NCI-H1694 (cell line): ENCODE data around the gene RGS7.

Experiments used
- DNase-seq: peaks from one replicate; lab custom pipeline; 2025; lab: John Stamatoyannopoulos, UW

Gene RGS7

DNA sequence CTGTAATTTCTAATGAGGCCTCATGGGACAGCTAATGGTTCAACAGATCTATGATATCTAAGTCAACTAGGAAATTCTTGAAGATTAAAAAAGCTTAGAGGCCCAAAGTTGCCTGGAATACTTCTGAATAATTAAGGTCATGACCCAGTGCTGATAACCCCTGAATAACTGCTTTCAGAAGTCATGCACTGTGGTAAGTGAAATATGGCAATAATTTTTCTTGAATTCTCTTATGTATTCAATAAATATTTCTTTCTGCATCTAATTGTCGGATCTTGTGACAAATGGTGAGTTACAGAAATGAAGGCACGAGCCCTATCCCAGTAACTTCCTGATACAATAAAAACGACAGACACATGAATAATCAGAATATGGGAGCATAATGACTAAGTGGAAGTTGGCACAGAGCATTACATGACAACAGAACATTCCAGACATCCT, 525.8 kb downstream of the RGS7 start:
- no peak for DNase-seq

DNA sequence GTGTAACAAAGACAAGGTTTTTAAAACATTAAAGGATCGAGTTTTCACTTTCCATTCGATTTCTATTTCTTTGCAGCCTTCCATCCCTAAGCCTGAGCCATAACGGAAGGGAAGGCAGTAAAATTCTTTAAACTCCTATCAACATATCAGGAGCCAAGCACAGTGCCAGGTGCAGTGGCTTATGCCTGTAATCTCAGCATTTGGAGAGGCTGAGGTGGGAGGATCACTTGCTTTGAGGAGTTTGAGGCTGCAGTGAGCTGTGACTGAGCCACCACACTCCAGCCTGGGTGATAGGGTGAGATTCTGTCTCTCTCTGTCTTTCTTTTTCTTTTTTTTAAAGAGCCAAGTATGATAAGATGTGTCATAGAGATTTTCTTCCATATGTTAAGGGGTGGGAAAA, 527.5 kb downstream of the RGS7 start:
- DNase-seq = no peak

DNA sequence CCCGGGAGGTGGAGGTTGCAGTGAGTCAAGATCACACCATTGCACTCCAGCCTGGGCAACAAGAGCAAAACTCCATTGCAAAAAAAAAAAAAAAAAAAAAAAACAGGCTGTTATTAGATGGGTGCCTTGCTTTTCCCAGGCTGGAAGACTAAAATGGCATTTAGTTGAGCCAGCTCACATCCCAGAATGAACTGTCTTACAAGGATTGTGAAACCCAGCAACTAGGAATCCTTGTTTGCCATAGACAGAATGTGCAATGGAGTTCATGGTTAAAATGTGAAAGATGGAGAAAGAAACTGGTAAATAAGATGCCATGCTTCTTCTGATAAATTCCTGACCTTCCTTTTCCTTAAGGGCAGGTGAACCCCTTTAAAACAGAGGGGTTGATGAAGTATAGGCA, 529.2 kb downstream of the RGS7 start:
- no peak for DNase-seq

GRCh38 chr1:240824238-240824637, 532.8 kb downstream of the RGS7 start:
- DNase-seq = no peak

GRCh38 chr1:240823357-240823756, 533.6 kb downstream of the RGS7 start:
- no peak for DNase-seq

GRCh38 chr1:240821925-240822324, 535.1 kb downstream of the RGS7 start:
- DNase-seq = no peak

DNA sequence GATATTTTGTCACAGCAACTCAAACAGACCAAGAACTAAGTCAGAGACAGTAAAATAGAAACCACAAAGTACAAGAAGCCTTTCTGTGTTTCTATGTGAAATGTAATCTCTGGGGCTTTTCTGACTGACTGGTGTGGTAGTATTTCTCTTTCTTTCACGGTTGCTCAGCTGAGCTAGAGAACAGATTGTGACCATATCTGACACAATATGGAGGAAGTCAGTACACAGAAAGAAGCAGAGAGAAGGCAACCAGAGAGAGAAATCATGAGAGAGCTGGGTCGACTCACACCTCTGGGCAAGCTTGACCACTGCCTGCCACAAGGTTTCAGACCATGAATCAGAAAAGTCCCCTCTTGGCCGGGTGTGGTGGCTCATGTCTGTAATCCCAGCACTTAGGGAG, 536.2 kb downstream of the RGS7 start:
- no peak for DNase-seq

- no peak for DNase-seq
Measured at GRCh38 chr1:240816472-240816871, 540.5 kb downstream of the RGS7 start.

DNA sequence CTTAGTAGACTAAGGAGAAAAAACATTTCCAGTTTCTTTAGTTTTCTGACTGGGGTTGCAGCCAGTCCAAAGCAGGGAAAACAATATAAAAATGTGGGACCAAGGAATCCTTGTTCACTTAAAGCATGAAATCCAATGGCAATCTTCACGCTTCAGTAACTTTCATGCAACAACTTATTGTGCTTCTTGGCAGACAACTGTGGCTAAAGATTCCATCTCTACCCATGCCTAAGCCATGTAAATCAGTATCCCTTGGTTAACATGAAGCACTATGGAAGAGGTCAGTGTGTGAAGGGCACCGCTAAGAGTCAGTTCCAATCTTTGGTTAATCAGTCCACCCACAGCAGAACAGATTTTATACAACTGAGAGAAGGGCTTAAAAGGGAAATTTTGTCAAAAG, 543.3 kb downstream of the RGS7 start:
- no peak for DNase-seq

DNA sequence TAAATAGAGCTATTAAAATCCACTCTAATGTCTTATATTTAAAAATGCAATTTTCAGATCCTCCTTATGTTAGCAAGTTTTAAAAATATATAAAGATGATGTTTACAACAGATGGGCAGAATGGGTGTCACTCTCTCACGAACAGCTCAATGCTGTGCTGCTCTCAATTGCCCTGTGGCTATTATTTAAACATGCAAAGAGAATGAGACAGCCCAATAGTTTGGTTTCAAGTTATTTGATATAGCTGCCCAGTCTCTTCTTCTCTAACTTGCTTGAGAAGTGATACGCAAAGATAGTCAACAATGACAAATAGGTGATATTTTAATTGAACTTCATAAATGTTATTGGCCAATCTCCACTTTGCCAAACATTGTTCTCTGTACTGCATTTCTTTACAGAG, 545.7 kb downstream of the RGS7 start:
- no peak for DNase-seq

GRCh38 chr1:240808381-240808780, 548.6 kb downstream of the RGS7 start:
- no peak for DNase-seq

DNA sequence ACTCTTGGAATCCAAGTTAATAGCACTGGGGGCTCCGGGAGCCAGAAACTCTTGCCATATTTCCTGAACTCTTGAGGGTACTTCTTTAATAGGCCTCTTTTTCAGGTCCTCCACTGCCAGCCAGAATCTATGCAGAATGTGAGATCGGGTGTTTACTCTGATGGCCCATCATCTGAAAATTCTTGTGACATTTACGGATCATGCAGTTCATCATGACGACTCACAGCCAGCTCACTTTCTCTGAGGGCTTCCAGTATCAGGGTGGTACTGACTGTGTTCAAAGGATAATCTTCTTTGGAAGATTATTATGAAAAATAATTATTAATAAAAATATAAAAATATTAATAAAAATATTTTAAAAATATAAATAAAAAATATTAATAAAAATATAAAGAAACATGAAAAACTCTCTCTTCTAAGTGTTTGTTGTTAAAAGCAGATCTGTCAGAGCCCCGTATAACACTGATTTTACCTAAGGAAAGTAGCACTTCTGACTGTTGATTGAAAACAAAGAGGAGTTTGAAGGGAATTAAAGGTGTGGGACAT, 550.7 kb downstream of the RGS7 start:
- no peak for DNase-seq

GRCh38 chr1:240804475-240804874, 552.5 kb downstream of the RGS7 start:
- DNase-seq = no peak

DNA sequence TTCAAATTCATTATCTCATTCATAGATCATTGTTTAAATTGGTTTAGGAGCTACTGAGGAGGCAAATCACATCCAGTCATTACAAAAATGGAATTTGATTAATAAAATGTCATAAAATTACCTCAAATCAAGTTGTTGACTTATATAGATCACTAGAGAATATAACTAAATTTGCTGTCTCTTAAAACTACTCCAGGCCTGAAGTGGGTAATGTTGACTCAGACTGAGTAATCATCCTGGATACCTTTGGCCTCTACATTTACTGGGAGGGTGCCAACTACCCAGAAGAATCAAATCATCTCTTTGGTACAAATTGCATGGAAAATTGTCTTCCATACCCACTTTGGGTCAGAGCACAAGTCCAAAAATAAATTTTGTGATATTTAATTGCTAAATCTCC, 553.9 kb downstream of the RGS7 start:
- no peak for DNase-seq

- no peak for DNase-seq
Measured at GRCh38 chr1:240802271-240802670, 554.7 kb downstream of the RGS7 start.

- DNase-seq = no peak
Measured at GRCh38 chr1:240801442-240801841, 555.6 kb downstream of the RGS7 start.

- DNase-seq = no peak
Measured at GRCh38 chr1:240800291-240800690, 556.7 kb downstream of the RGS7 start.

GRCh38 chr1:240797050-240797449, 560.0 kb downstream of the RGS7 start:
- no peak for DNase-seq

- no peak for DNase-seq
Measured at GRCh38 chr1:240794046-240794843, 562.8 kb downstream of the RGS7 start.

- DNase-seq = no peak
Measured at GRCh38 chr1:240792915-240793529, 564.0 kb downstream of the RGS7 start.

- no peak for DNase-seq
Measured at GRCh38 chr1:240790856-240791255, 566.1 kb downstream of the RGS7 start.

GRCh38 chr1:240786880-240787279, 570.1 kb downstream of the RGS7 start:
- DNase-seq = no peak

- no peak for DNase-seq
Measured at GRCh38 chr1:240784776-240785175, 572.2 kb downstream of the RGS7 start.
